SIG-M5 treated with dmso at 0.1 percent for 504 hours (cell line): ENCODE data around the gene STC2.
"Not testable (repeated sequence)": the region's sequence is repeated elsewhere in the genome, so short reads cannot be mapped to it uniquely, and the experiment has no call there.

Source experiments
- DNase-seq: peaks from one replicate; lab custom pipeline; 2025; ENCODE audit not compliant: unreplicated experiment; lab: John Stamatoyannopoulos, UW

The STC2 gene

DNA sequence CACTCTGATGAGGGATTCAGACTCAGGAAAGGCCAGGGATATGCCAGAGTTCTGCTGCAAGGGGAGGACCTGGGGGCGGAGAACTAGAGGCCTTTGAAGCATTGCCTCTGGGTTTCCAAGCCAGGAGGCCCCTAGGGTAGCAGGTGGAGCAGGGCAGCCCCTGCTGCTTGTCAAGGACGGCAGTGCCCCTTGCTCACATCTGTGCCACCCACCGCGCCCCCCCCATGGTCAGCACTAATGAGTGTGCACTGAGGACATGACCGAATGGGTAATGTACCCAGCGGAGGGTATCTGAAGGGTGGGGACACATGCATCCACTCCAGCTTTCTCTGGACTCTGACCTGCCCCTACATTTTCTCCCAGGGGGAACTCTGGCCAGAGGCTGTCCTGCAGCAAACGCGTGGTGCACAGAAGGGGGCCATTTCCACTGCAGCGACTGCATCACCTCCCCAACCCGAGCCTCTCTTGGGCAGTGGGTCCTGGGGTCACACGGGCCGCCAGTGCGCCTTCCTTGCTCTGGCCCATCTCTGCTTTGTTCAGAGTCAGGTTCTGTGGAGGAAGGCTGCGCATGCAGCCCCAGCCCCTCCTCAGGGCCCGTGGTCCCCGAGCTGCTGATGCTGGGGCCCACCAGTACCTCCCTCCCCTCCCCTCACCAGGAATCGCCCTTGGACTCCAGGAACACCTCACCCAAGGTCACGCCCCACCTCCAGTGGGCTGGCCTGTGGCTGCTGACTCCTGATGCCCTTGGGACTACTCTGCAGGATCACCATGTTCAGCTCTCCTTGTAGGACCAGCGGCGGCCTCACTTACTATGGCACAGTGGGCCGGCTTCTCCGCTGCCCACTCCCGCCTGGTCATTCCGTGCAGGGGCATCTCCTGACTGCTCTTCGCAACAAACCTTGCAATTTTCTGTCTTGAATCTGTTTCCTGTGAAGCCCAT is 31.2 kb downstream of the STC2 start:
- no peak for DNase-seq

DNA sequence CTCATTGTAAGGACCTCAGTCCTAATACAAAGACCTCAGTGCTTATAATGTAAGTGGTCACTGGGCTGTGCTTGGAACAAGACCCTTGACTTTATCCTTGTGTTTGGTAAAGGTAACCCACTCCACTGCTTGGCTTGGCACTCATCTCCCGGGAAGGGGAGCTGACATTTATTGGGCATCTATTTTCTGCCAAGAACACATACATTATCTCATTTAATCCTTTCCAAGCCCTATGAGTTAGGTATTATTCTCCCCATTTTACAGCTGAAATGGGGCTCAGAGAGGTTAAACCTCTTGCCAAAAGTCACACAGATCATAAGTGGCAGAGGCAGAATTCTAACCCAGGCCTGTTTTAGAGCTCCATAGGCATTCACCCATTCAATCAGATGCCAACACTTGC is 32.4 kb downstream of the STC2 start:
- no peak for DNase-seq

DNA sequence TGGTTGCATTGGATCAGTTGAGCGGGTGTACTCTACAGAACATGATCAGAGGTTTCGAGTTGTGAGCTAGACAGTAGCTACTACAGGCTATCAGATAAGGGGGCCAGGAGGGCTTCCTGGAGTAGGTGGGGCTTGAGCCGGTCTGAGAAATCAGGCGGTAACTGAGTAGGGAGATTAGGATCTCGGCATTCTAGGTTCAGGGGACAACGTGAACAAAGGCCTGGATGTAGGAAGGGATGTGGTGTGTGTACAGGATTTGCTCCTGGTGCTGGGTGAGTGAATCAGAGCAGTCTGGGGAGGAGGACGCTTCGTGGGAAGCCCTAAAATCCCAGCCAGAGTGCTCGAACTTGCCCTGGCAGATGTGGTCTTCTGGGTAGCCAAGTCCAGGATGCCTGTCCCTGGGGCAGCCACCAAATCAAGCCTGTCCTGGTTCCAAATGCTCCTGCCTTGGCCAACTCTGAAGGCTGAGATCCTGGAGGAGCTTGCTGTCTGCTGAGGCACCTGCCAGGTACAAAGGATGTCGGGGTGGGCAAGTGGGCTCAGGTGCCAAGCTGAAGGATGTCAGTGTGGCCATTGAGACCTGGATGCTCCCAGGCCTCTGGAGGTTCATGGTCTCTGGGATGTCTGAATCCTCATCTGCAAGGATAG is 33.4 kb downstream of the STC2 start:
- no peak for DNase-seq

DNA sequence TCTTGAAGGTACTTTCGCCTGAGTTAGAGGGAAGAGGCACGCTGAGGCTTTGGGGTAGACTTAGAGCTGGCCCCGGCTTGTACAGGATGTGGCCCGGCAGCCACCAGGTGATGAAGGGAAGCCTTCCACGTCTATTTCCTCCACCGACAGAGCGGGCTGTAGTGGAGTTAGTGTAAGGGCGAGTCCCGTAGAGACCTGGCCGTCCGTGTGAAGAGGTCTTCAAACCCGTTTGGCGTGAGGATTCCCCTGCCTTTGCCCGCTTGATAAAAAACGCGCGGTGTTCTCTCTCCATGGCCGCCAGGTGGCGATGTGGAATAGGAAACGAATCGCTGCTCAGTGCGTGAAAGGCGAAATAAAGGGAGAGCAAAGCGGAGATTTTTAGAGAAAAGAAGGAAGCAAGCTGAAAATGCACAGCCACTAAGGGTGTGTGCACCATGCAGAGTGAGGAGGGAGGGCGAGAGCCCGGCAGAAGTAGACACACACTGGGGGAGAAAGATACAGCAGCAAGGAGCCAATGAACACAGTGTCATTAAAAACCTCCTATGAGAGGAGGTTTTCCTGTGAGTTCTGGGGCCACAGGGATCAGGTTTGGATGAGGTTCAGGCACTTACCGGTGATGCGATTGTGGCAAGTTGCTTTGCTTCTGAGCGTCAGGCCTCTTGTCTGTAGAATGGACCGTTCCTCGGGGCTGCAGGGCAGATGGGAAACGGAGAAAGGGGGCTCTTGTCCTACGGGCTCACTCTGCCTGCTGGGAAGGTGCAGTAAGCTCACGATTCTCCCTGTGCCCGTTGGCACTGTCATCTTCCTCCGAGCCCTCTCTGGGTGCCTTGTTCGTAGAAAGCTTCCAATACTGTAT is 34.2 kb downstream of the STC2 start:
- DNase-seq: peak; percentile 83

DNA sequence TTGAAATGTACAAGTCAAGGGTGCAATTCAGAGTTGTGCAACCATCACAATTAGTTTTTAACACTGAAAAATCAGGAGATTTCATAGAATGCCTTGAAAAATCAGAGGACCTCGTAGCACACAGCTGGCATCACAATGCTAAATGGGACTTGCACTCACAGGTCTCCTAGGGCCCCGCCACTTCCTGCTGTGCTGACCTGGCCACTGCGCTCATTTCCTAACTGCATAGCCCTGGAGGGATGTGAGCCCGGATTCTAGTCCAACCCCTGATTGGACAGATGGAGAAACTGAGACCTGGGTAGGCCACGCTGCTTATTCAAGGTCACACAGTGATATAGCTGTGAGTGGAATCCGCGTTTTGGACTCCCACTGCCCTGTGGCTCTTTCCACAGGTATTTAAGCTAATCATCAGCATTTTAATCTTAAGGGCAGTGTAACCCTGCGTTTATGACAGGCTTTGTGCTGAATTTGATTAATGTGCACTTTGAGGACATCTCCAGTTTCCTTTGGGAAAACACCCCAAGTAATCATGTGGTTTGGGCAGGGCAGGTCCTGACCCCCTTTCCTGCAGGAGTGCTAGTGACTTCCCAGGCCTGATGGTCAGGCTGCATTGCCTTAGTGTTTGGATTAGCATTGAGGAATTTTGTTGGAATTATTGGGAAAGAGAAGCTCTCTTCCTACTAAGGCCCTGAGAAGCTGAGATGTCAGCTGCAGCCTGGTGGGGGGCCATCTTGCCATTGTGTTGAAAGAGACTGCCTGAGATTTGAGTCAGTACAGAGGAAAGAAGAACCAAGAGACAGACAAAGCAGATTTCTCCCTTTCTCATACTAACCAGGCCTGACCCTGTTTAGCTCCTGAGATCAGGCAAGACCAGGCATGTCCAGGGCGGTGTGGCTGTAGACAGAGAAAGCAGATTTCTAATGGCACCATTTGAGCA is 36.2 kb downstream of the STC2 start:
- DNase-seq: peak; percentile 51

DNA sequence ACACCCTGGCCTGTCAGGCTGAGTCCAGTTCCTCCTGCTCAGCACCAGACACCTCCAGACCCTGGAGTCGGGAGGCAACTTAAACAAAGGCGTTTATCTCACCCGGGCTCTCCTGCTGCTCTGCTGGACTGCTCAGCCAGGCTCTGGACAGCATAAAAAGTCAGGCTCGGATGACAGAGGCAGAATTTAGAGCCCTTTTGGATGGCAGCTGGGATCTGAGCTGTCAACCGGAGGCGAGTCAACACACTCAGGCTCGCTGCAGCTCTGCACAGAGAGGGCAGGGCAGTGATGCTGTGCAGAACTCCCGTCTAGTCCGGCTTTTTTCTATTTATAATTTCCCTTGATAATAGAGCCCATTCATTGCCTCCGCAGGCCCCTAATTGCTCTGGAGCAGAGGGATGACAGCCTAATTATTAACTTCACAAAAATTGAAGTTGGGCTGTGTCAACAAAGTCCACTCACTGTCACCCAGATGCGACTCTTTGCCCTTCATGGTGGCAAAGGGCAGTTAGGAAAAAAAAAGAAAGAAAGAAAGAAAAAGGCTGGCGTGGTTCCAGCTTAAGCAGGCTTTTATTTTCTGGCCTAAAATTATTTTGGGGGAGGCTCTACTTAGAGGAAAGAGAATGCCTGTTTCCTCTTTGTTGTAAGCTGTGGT is 37.6 kb downstream of the STC2 start:
- no peak for DNase-seq

DNA sequence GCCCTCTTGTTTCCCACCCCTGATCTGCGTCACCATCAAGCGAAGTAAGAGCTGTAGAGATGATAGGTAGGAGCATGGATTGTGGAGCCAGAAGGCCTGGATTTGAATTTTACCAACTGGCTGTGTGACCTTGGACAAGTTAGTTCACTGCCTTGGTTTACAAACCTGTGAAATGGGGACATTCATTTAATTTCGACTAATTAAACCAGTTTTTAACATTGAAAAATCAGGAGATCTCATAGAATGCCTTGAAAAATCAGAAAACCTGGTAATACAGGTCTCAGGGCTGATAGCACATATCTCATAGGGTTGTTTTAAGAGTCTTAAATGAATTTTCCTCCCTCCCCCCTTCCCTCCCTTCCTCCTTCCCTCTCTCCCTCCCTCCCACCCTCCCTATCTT is 38.8 kb downstream of the STC2 start:
- no peak for DNase-seq

DNA sequence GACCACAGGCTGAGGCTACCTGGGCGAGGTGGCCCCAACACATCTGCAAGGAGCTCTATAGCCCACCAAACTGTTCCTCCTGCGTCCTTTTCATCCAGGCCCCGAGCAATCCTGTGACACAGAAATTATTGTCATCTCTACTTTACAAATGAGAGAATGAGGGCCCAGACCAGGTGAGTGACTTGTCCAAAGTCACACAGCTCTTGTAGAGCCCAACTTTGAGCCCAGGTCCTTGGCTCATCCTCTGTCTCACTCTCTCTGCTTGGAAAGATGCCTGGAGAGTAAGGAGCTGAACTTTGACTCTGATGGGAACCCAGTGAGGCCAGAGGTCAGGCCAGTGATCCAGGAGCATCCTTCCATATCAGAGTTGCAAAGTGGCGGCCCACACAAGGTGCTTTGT is 39.6 kb downstream of the STC2 start:
- no peak for DNase-seq

DNA sequence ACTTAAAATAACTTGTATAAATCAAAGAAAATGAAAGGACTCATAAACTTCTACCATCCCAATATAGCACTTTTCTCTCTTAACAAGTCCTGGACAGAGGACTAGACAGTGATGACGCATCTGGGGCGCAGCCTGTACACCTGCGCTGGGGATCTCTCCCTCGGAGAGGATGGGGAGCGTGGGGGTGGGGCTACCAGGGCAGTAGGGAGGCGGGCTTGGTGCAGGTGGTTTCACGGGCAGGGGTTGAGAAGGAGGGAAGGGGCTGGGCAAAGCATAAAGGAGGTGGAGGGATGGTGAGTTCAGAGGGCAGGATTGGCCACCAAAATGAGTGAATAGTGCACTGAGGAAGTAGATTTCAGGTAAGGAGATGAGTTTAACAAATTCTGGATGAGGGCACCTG is 41.1 kb downstream of the STC2 start:
- no peak for DNase-seq

DNA sequence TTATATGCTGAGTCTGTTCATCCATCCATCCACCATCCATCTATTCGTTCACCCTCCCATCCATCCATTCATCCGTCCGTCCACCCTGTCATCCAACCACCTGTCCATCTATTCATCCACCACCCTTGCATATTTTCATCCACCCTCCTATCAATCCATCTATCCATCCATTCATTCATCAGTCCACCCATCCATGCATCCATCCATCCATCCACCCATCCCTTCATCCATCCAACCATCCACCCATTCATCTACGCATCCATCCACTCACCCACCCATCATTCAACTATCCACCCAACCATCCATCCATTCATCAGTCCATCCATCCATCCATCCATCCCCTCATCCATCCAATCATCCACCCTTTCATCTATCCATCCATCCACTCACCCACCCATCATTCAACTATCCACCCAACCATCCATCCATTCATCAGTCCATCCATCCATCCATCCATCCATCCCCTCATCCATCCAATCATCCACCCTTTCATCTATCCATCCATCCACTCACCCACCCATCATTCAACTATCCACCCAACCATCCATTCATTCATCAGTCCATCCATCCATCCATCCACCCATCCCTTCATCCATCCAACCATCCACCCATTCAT is 43.8 kb downstream of the STC2 start:
- DNase-seq: not testable (repeated sequence)

DNA sequence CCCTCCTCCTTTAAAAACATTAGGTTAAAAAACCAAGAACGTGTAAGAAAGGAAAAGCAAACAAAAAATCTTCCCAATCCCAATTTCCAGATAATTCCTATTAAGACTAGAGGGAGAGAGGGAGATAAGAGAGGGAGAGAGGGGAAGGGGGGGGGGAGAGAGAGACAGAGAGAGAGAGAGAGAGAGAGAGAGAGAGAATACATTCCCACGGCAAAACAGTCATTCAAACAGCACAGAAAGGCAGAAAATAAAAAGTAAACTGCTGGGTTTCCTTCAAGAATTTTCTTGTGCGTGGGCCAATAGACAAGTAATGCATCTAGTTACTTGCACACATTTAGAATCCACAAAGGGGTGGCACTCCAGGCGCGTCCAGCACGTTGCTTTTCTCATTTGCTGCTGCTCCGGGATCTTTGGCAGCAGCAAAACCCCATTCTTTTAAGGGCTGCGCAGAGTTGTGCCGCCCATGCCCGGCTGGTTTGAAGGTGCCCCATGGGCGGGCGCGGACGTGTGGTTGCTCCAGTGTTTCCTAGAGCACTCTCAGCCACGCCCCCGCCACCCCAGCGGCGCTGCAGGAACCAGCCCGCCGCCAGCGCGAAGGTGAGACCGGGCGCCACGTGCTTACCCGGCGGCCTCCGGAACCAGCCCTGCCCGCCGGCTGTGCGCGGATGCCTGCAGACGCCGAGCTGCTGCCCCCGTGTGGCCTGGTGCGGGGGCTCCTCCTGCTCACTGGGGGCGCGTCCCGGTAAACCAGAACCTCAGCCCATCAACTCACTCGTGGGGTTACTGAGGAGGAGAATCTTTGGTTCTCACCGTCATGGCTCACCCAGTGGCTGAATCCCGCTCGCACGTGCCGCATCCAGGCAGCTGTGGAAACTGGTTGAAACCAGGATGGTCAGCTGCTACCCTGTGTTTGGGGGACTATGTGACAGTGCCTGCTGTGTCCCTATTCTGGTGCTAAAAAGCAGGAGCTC is 44.6 kb downstream of the STC2 start:
- peak; percentile 79 for DNase-seq

DNA sequence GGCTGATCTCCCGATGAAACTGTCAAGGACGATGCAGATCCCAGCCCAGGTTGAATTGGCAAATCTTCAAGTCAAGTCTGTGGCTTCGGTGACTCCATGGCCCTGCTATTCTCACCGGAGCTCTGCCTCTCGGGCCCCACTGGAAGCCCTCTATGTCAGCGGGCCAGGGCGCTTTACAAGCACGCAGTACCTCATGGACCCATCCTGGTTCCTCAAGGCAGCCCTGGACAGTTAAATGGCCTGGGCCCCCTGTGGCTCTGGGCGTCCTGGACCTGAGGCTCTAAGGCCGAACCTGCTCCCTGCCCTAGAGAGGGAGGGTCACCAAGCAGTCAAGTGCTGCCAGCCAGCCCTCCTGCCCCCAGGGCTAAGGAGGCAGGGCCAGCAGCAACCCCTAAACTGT is 45.3 kb downstream of the STC2 start:
- no peak for DNase-seq

DNA sequence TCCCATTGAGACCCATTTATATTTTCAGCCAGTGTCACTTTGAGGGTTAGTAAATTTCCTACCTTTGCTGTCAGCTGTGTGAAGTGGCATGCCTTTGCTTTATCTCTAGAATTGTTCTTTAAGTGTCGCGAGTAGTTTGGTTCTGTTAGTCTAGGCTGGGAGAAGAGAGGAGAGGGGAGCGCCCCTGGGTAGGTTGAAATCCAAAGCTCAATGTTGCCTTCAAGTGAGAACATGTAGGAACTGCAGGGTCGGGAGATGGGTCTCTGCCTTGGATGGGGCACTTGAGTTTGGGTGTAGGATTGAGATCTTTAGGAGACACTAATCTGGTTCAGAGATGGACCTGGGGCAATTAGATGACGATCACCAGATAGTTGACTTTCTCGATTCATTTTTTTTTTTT is 46.3 kb downstream of the STC2 start:
- peak; percentile 41 for DNase-seq

DNA sequence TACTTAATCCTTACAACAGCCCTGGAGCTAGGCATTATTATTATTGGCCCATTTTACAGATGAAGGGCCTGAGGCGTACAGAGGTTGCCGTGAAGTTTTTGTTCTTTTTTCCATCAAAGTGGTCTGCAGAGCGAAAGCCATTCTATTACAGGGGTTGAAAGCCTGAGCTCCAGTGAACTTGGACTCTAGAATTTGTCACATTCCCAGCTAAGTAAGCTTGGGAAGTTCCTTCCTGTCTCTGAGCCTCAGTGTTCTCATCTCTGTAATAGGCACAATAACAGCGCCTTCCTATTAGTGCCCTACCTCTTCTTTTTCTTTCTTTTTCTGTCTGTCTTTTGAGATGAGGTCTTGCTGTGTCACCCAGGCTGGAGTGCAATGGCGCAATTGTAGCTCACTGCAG is 49.0 kb downstream of the STC2 start:
- DNase-seq: no peak

DNA sequence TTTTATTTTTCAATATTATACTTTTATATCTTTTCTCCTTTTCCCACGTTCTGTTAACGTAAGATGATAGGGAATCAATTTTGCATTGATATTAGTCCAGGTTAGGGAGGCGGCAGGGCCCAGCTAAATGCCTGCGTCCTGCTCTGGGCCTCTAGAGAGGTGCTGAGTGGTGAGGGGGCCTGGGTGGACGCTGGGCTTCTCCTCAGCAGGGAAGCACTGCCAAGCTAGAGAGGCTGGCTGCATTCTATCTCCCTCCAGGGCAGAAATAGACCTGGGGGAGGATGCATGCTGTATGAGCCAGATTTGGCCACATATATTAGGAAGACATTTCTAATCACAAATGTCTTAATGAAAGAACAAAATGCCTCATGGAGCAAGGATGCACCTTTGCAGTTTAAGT is 49.6 kb downstream of the STC2 start:
- no peak for DNase-seq

DNA sequence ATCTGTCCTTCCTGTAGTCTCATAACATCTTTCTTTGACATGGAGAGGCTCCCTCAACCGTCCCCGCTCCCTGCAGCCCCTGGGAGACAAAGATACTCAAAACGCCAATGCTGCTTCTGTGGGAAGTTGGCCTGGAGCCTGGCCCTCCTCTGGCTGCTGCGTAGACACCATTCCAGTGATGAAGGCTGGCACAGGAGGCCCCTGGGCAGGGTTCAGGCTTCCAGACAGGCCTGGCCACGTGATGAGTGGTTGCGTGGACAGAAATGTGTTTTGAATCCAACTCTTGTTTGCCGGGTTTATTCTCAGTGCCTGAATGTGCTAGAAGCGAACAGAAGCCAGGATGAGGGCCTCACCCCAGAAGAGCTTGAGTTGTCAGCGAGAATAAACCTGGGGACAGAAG is 50.0 kb downstream of the STC2 start:
- no peak for DNase-seq

DNA sequence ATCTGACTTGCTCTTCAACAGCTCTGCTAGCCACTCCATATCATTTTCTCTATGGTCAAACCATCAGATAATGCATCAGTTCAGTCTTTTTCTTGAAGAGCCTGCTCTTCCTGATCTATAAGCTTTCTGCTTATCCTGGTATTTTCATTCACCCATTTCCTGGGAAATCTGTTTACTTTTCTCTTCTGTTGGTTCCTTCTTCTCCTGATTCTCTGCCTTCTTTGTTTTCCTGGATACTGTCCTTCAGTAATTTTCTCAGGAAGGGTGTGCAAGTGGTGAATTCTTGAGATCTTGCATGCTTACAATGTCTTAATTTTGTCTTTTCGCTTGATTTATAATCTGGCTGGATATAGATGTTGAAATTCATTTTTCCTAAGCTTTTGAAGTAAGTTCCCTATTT is 53.4 kb downstream of the STC2 start:
- DNase-seq: no peak

DNA sequence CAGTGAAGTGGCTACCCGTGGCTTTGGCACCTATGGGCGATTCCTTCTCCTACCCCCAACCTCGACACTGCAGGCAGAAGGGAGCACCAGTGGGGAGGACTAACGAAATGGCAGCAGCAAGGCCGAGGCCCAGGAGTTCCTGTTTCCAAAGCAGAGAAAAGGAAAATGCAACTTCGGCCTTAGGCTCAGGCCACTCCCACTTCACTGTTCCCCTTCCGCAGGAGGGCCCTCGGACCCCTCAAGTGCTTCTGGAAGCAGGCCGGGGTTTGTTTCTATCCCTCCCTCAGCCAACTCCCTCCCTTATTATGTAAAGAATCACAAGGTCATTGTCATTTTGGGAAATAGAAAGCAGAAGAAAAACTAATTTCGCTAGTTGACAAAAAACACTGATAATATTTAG is 56.8 kb downstream of the STC2 start:
- DNase-seq: peak; percentile 31
